Subcutaneous abdominal adipose tissue (tissue), 5 donors: ENCODE measurements around the gene ZC3H18.

Experiments used
- H3K27ac ChIP-seq: one replicate; pipeline ENCODE4 v1.7.0; 2013; ENCODE audit warnings: low read depth, mild to moderate bottlenecking, inconsistent platforms, low read length, moderate library complexity
- H3K27me3 ChIP-seq, 5 donors: one replicate each; pipeline ENCODE4 v1.7.0; 2013; ENCODE audit warnings: low read length in 5 of 5, inconsistent platforms in 1 of 5; ENCODE audit not compliant: control insufficient read depth in 5 of 5, insufficient read depth in 4 of 5
- H3K36me3 ChIP-seq, 5 donors: one replicate each; pipeline ENCODE4 v1.7.0; 2013; ENCODE audit warnings: low read length in 5 of 5; ENCODE audit not compliant: control insufficient read depth in 5 of 5, insufficient read depth in 5 of 5
- H3K4me1 ChIP-seq, 5 donors: one replicate each; pipeline ENCODE4 v1.7.0; 2013; ENCODE audit warnings: low read length in 5 of 5, mild to moderate bottlenecking in 3 of 5, moderate library complexity in 1 of 5; ENCODE audit not compliant: control insufficient read depth in 5 of 5, insufficient read depth in 5 of 5
- H3K4me3 ChIP-seq, 5 donors: one replicate each; pipeline ENCODE4 v1.7.0; 2013; ENCODE audit warnings: low read length in 5 of 5, low read depth in 1 of 5
- H3K9ac ChIP-seq, 5 donors: one replicate each; pipeline ENCODE4 v1.7.0; 2013; ENCODE audit warnings: low read length in 5 of 5, mild to moderate bottlenecking in 4 of 5, moderate library complexity in 3 of 5
- H3K9me3 ChIP-seq, 5 donors: one replicate each; pipeline ENCODE4 v1.7.0; 2013; ENCODE audit warnings: low read length in 5 of 5; ENCODE audit not compliant: control insufficient read depth in 5 of 5
- donor health status: healthy.
- donor health status: healthy.
- donor health status: healthy.
- donor health status: healthy.
- donor health status: healthy.

Gene ZC3H18

DNA sequence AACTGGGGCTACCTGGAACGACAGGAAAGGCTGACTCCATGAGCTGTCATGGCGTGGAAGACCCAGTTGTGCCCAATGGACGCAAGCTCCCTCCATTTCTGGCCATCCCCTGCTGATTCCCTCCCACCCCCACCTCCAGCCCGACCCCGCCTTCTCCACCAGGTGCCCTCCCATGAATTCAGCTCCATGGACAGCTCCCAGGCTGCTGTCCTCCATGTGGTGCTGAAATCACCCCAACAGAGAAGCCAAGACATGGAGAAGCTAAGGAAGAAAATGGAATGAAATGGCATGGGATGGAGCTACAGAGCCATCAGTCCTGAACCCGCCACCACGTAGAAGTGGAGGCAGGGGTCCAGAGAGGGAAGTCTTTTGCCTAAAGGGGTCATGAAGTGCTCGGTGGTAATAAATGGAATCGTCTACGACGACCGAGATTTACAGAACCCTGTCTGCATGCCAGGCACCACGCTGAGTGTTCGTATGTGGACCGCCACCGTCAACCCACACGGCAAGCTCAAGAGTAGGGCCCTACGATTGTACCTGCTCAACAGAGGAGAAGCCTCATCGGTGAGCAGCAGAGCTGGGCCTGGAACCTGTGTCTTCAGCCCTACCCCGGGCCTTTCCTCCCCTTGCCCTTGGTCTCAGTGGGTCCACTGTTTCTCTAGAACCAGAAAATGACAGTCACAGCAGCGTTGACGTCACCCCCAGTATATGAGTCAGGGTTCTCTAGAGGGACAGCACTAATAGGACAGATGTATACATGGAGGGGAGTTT lies 9.3 kb upstream of the ZC3H18 start:
- H3K4me3 ChIP-seq: no peak overlapping the region
- no peaks in the 10 kb centered on the region for H3K9me3 ChIP-seq
- no peak overlapping the region for H3K9ac ChIP-seq
- peaks cover 4 to 23% (median 11%) of the 10 kb centered on the region in 5 donors for H3K27me3 ChIP-seq
- no peak overlapping the region for H3K27ac ChIP-seq
- no peaks in the 10 kb centered on the region for H3K36me3 ChIP-seq
- peaks cover 0 to 12% (median 12%) of the 10 kb centered on the region in 5 donors for H3K4me1 ChIP-seq

DNA sequence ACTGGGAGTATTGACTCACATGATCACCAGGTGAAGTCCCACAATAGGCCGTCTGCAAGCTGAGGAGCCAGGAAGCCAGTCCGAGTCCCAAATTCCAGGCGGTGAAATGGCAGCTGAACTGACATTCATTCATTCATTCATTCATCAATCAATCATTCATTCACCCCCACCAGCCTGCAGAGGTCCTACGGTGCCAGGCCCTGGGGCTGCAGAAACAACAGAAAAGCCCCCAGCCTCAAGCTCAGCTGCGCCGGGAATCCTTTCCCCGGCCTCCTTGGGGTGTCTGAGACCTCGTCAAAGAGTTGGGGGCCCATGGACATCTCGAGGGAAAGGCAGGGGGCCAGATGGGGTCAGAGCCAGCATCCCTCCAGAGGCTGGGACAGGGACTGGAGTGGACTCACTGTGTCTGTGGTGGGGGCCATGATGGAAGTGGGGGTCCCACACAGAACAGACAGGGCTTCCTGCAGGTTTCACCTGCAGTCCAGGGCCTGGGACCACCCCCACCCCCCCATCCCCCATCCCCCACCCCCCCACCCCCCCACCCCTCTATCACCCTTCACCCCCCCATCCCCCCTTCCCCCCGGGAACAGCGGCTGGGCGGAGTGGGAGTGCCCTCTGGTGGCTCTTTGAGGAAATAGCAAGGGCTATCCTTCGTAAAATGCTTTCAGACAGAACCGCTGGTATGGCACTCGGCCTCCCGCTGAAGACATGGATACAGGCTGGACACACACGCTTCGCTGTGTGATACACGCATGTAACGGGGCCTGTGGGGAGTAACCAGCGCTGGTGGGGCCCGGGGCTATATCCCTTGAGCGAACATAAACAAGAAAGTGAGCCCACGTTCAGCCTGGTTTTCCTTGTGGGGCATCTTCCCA lies 8.5 kb upstream of the ZC3H18 start:
- peaks cover 0 to 12% (median 12%) of the 10 kb centered on the region in 5 donors for H3K4me1 ChIP-seq
- peak overlapping the region in 2 of 5 donors; percentile 29 to 31 for H3K4me3 ChIP-seq
- peaks cover 4 to 18% (median 11%) of the 10 kb centered on the region in 5 donors for H3K27me3 ChIP-seq
- H3K9me3 ChIP-seq: no peaks in the 10 kb centered on the region
- peak overlapping the region in 1 of 5 donors; percentile 42 for H3K9ac ChIP-seq
- H3K36me3 ChIP-seq: no peaks in the 10 kb centered on the region
- H3K27ac ChIP-seq: no peak overlapping the region

DNA sequence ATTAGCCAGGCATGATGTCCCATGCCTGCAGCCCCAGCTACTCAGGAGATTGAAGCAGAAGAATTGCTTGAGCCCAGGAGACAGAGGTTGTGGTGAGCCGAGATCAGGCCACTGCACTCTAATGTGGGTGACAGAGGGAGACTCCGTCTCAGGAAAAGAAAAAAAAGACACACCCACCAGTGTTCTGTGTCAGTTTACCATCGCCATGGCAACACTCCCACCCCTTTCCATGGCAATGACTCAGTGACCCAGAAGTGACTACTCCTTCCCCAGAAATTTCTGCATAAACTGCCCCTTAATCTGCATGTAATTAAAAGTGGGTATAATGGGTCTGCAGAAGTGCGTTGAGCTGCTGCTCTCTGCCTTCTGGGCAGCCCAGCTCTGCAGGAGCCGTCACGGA lies 4.0 kb upstream of the ZC3H18 start:
- H3K36me3 ChIP-seq: no peaks in the 10 kb centered on the region
- H3K9me3 ChIP-seq: no peaks in the 10 kb centered on the region
- peaks cover 0 to 4% (median 0%) of the 10 kb centered on the region in 5 donors for H3K27me3 ChIP-seq
- no peak overlapping the region for H3K4me3 ChIP-seq
- no peak overlapping the region for H3K27ac ChIP-seq
- H3K4me1 ChIP-seq: peaks cover 5 to 21% (median 18%) of the 10 kb centered on the region in 5 donors
- H3K9ac ChIP-seq: no peak overlapping the region

DNA sequence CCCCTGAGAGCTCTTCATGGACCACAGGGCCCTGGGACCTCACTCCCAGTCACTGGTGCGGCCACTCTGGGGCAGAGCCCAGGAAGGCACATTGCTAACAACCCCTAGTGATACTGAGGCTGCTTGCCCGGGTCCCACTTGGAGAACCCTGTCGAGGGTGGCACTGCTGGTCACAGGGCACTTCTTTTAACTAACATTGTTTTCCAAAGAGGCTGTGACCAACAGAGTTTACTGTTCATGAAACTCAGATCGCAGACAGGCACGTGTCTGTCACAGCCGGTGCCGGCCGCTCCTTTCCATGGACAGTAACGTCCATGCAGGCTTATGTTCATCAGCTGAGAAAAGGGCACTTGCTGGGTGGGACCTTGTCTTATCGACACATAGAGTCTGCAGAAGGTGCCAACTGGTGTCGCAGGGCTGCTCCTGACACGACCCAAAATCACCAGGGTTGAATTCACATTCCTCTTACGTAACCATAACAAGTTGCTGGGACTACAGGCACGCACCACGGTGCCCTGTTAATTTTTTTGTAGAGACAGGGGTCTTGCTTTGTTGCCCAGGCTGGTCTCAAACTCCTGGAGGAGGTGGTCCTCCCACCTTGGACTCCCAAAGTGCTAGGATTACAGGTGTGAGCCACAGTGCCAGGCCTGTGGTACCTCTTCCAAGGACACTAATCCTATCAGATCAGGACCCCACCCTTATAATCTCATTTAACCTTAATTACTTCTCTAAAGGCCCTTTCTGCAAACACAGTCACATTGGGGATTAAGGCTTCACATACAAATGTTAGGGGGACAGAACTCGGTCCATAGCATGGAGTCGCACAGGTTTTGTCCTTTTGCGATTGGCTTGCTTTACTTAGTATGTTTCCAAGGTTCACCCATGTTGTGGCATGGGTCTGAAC lies 1.2 kb upstream of the ZC3H18 start:
- Histone ChIP-seq H3K4me3 (peak overlapping the region; percentile 69 to 80 (median 78)), H3K9ac (peak overlapping the region; percentile 45 to 83 (median 67)), H3K36me3 (peaks cover 0 to 20% (median 4%) of the 10 kb centered on the region in 5 donors), H3K27ac (no peak overlapping the region), H3K4me1 (peaks cover 8 to 25% (median 22%) of the 10 kb centered on the region in 5 donors), H3K9me3 (no peaks in the 10 kb centered on the region), H3K27me3 (no peaks in the 10 kb centered on the region)

DNA sequence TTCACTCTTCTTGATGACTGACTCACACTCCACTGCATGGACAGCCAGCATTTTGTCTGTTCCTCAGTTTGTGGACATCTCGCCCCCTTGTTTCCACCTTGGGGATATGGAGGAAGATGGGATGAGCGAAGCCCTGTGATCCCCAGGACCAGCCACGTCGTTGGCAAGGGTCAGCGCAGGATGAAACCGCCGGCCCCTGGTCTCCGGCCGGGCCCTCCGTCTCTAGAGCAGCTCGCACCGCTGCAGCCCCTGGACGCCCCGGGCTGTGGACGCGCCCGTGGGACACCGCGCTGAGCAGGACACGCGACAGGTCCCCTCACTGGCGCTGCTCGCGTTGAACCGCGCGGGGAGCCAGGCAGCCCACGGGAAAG lies 604 bp upstream of the ZC3H18 start:
- Histone ChIP-seq H3K4me3 (peak overlapping the region; percentile 69 to 80 (median 78)), H3K4me1 (peaks cover 8 to 25% (median 22%) of the 10 kb centered on the region in 5 donors), H3K9me3 (no peaks in the 10 kb centered on the region), H3K36me3 (peaks cover 0 to 23% (median 4%) of the 10 kb centered on the region in 5 donors), H3K27ac (peak overlapping the region; percentile 57), H3K9ac (peak overlapping the region; percentile 45 to 83 (median 67)), H3K27me3 (no peaks in the 10 kb centered on the region)

DNA sequence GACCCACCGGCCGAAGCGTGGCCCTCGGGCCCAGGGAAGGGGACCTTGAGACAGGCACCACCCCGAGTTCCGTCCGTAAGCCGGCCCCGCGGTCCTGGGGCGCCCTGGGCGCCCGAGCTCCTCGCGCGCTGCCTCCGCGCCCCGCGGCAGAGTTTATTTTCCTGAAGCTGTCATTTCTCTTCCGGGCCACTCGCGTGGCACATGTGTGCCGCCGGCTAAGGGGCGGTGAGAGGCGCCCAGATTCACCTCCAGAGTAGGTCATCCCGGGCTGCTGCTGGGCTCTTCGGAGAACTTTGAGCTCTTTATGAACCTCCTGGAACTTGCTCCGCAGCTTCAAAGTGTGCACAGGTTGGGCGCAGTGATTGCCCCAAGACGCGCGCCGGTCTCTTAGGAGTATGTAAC lies 489 bp downstream of the ZC3H18 start:
- peak overlapping the region in 4 of 5 donors; percentile 87 to 93 (median 90) for H3K9ac ChIP-seq
- H3K27ac ChIP-seq: peak overlapping the region; percentile 60
- H3K4me1 ChIP-seq: peaks cover 8 to 25% (median 22%) of the 10 kb centered on the region in 5 donors
- H3K36me3 ChIP-seq: peaks cover 3 to 28% (median 7%) of the 10 kb centered on the region in 5 donors
- peak overlapping the region; percentile 63 to 87 (median 80) for H3K4me3 ChIP-seq
- H3K9me3 ChIP-seq: no peaks in the 10 kb centered on the region
- H3K27me3 ChIP-seq: no peaks in the 10 kb centered on the region

DNA sequence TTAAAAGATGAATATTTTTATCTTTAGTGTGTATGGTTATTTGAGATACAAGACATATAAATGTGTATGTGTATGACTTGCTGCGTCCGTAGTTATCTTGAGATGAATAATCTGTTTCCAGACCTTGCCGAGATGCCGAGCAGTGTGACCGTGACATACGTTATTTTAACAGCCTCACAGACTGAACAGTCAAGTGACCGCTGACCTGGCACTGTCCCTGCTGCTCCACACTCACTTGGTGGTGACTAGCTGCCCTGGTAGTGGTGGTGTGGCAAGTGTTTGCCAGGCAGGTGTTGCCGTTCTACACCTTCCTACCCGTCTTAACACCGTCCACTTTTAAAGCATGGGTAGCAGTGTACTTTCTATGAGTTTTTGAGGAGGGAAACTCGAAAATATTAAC lies 5.0 kb downstream of the ZC3H18 start:
- Histone ChIP-seq H3K36me3 (peaks cover 5 to 72% (median 45%) of the 10 kb centered on the region in 5 donors), H3K4me1 (peaks cover 5 to 16% (median 14%) of the 10 kb centered on the region in 5 donors), H3K27ac (no peak overlapping the region), H3K9me3 (no peaks in the 10 kb centered on the region), H3K27me3 (no peaks in the 10 kb centered on the region), H3K4me3 (no peak overlapping the region), H3K9ac (no peak overlapping the region)

DNA sequence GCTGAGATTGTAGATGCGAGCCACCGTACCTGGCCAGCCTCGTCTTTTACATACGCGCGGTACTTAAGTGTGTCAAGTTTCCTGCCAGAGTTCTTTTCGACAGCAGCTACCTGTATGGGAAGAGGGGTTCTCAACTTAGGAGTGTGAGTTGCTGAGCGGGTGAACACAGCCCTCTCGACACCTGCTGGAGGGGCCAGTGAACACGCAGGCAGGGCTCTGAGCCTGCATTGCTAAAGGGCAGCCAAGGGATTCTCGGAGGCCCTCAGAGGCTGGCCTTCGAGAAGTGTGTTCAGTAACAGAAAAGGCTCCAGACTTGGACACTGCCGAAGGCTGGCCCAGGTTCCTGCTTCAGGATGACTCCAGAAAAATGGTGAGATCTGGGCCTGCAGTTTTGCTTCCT lies 6.1 kb downstream of the ZC3H18 start:
- no peaks in the 10 kb centered on the region for H3K9me3 ChIP-seq
- H3K9ac ChIP-seq: no peak overlapping the region
- no peak overlapping the region for H3K27ac ChIP-seq
- peaks cover 5 to 81% (median 54%) of the 10 kb centered on the region in 5 donors for H3K36me3 ChIP-seq
- no peak overlapping the region for H3K4me3 ChIP-seq
- H3K27me3 ChIP-seq: no peaks in the 10 kb centered on the region
- peaks cover 2 to 9% (median 7%) of the 10 kb centered on the region in 5 donors for H3K4me1 ChIP-seq

DNA sequence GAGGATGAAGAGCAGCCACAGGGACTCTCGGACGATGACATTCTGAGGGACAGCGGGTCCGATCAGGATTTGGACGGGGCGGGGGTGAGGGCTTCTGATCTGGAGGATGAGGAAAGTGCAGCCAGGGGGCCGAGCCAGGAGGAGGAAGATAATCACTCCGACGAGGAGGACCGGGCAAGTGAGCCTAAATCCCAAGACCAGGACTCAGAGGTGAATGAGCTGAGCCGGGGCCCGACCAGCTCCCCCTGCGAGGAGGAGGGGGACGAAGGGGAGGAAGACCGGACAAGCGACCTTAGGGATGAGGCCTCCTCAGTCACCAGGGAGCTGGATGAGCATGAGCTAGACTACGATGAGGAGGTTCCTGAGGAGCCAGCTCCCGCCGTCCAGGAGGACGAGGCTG lies 7.0 kb downstream of the ZC3H18 start:
- Histone ChIP-seq H3K4me1 (no peaks in the 10 kb centered on the region), H3K27me3 (no peaks in the 10 kb centered on the region), H3K9me3 (no peaks in the 10 kb centered on the region), H3K27ac (no peak overlapping the region), H3K4me3 (no peak overlapping the region), H3K9ac (no peak overlapping the region), H3K36me3 (peaks cover 5 to 86% (median 60%) of the 10 kb centered on the region in 5 donors)
